Measurements from ENCODE around the gene ZC3H4. TPM values are rescaled to one million over a fixed set of nuclear protein-coding genes. Genes with fewer than 3 reads are reported as not detected.
A peak's percentile ranks its signal among the peaks of the same experiment; 100 is the strongest.

The ZC3H4 gene
- total and polyA plus RNA-seq, 2 of the 8 experiments (the other 6 are each of a cell fraction or from before 2014, with no cell fraction given): 6.6 to 92.0 TPM

DNA sequence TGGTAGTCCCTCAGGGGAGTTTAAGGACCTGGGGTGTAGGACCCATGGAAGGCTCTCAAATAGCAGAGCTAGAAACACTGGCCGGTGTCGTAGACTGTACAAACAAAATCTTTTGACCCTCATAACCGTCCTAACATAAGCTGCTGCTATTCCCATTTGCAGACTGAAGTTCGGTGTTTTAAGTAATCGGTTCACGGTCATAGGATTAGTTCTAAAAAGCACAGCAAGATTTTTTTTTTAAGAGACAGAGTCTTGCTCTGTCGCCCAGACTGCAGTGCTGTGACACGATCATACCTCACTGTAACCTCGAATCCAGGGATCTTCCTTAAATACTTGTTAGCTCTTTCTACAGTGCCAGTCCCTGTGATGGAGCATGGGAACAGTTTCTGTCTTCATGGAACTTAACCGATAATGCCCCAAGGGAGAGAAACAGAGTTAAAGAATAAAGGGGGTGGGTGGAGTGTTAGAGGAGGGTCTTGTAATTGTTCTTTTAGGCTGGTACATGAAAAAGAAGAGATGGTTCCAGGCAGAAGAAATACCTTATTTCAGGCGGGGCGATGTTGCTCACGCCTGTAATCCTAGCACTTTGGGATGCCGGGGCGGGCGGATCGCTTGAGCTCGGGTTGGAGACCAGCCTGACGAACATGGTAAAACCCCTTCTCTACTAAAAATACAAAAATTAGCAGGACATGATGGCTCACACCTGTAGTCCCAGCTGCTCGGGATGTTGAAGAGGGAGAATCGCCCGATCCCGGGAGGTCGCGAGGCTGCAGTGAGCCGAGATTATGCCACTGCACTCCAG lies 475 bp upstream of the ZC3H4 start:
- H4K91ac ChIP-seq (replicated peaks; ENCODE audit: insufficient read length, low read length): no peak overlapping the region
- no peak overlapping the region for H3K4ac ChIP-seq (replicated peaks; ENCODE audit: insufficient read length, low read depth, low read length)
- H3K27ac ChIP-seq (ENCODE audit: low read depth, low read length): peak overlapping the region; percentile 99; the same call in 1 of the 2 replicates
- no peaks in the 10 kb centered on the region for H3K9me3 ChIP-seq (ENCODE audit: insufficient read depth in 2 of 2, low read depth in 1 of 2, low read length in 1 of 2)
- no peak overlapping the region for H3K14ac ChIP-seq (ENCODE audit: insufficient read length)
- DNase-seq (ENCODE audit: low read depth in 1 of 2, low spot score in 2 of 2): no peak
- H3K23ac ChIP-seq (ENCODE audit: insufficient read length): no peak overlapping the region
- peaks cover 11% of the 10 kb centered on the region for H3K23me2 ChIP-seq (ENCODE audit: low read depth, low read length)
- peaks cover 0 to 16% (median 2%) of the 10 kb centered on the region in 4 experiments; a peak in 4 of 8 replicates for H3K36me3 ChIP-seq (ENCODE audit: control insufficient read depth in 2 of 4, insufficient read depth in 4 of 4, low read length in 3 of 4)
- WGBS, 2 experiments (ENCODE audit: extremely low coverage in 1 of 2, insufficient coverage in 1 of 2, insufficient read length in 1 of 2, insufficient replicate concordance in 2 of 2, low coverage in 1 of 2, low lambda C conversion rate in 2 of 2, missing lambda C conversion rate in 1 of 2): 83% methylated on average over 26 of the region's 26 CpGs; no CpG with 5 or more reads in 1 of the 2 experiments
- POLR2A ChIA-PET (ENCODE audit: partially characterized antibody): interaction anchor here (0.6 to 12.2 kb wide), 34 partner anchors 9 to 1640 kb away, joined by 3 to 209 read pairs (median 4); partner anchors contain the start of genes DHX34, FKRP, NPAS1 and SAE1
- H3K4me2 ChIP-seq (ENCODE audit: insufficient read depth in 1 of 2, low read depth in 2 of 2, low read length in 2 of 2): peak overlapping the region; percentile 73 to 88
- H4K5ac ChIP-seq (ENCODE audit: insufficient read length, low read depth, low read length): no peak overlapping the region
- H3K9ac ChIP-seq (replicated peaks in 1 of 4; ENCODE audit: extremely low read depth in 1 of 4, low read depth in 3 of 4, low read length in 3 of 4): peak overlapping the region in 2 of 4 experiments; percentile 95 to 98; a peak in 4 of 7 replicates
- no peak overlapping the region for H2BK20ac ChIP-seq (ENCODE audit: low read length)
- H2BK12ac ChIP-seq (ENCODE audit: low read depth, low read length): no peak overlapping the region
- H3K27me3 ChIP-seq (replicated peaks in 1 of 4; ENCODE audit: control insufficient read depth in 3 of 4, extremely low read depth in 1 of 4, insufficient read depth in 3 of 4, low read length in 3 of 4): no peaks in the 10 kb centered on the region
- TF ChIP-seq, protein P1, sequence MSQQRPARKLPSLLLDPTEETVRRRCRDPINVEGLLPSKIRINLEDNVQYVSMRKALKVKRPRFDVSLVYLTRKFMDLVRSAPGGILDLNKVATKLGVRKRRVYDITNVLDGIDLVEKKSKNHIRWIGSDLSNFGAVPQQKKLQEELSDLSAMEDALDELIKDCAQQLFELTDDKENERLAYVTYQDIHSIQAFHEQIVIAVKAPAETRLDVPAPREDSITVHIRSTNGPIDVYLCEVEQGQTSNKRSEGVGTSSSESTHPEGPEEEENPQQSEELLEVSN (IDR thresholded peaks at IDR 0.05): 0 out of 2 replicates have a peak, but pooled peaks have one; percentile 3
- TF ChIP-seq CBX8 (IDR thresholded peaks at IDR 0.05; ENCODE audit: borderline replicate concordance, low read depth, low read length): no peak
- peak in 1 of 2 experiments; percentile 46; a peak in 1 of 3 replicates for TF ChIP-seq POLR2A (IDR thresholded peaks at IDR 0.05; ENCODE audit: control extremely low read depth in 1 of 2, low read depth in 2 of 2, low read length in 2 of 2)
- H3K4me1 ChIP-seq (replicated peaks in 1 of 4; ENCODE audit: control insufficient read depth in 3 of 4, insufficient read depth in 4 of 4, low read length in 3 of 4): peaks cover 1 to 12% (median 8%) of the 10 kb centered on the region in 4 experiments; a peak in 5 of 7 replicates
- H2BK5ac ChIP-seq (ENCODE audit: low read depth, low read length): no peak overlapping the region; the same call in 1 of the 2 replicates
- CTCF ChIA-PET (ENCODE audit: partially characterized antibody): interaction anchor here (0.6 to 4.0 kb wide), 10 partner anchors 9 to 337 kb away, joined by 3 to 29 read pairs (median 4); no protein-coding TSS in a partner anchor
- no peak overlapping the region for H3K56ac ChIP-seq (replicated peaks; ENCODE audit: insufficient read length, low read depth, low read length)
- H2BK15ac ChIP-seq (ENCODE audit: low read length): 0 out of 2 replicates have a peak overlapping the region, but pooled peaks have one; percentile 1
- no peak for FAIRE-seq
- no peak overlapping the region for H2AFZ ChIP-seq (ENCODE audit: low read length)
- no peak overlapping the region for H2BK120ac ChIP-seq (replicated peaks; ENCODE audit: low read depth, low read length)
- peaks cover 0 to 28% of the 10 kb centered on the region in 2 experiments; a peak in 2 of 4 replicates for H3K79me2 ChIP-seq (ENCODE audit: control insufficient read depth in 1 of 2, insufficient read depth in 2 of 2, low read length in 2 of 2)
- no peak overlapping the region for H4K8ac ChIP-seq (ENCODE audit: extremely low read depth, insufficient read depth, low read length)
- no peaks in the 10 kb centered on the region for H3K79me1 ChIP-seq (ENCODE audit: low read depth, low read length)
- H3K4me3 ChIP-seq (ENCODE audit: extremely low read depth in 1 of 4, insufficient read depth in 2 of 4, low read depth in 3 of 4, low read length in 4 of 4): peak overlapping the region; percentile 83 to 94 (median 89); a peak in 6 of 8 replicates
- H4K20me1 ChIP-seq (replicated peaks in 1 of 2; ENCODE audit: control insufficient read depth in 1 of 2, insufficient read depth in 2 of 2, low read length in 2 of 2): no peaks in the 10 kb centered on the region
- no peak overlapping the region for H3K18ac ChIP-seq (ENCODE audit: extremely low read depth, low read length)
- H2AK5ac ChIP-seq (ENCODE audit: low read depth, low read length): no peak overlapping the region; the same call in 1 of the 2 replicates
